K562 (cell line): ENCODE data around the gene ERAL1. TPM values are rescaled to one million over a fixed set of nuclear protein-coding genes. Genes with fewer than 3 reads are reported as not detected.

Experiments
- DIDO1 ChIP-seq: fragments of 450-650 bp; IDR thresholded peaks from 2 replicates; pipeline ENCODE4 v1.6.1; 2016; ENCODE audit warnings: low read depth, missing biosample characterization, missing genetic modification characterization
- HIVEP1 ChIP-seq: fragments of 250-450 bp; sonication (Bioruptor Pico); IDR thresholded peaks from 2 replicates; pipeline ENCODE4 v1.4.0; 2020; ENCODE audit warnings: mild to moderate bottlenecking
- NFE2L1 ChIP-seq: fragments of 450-650 bp; IDR thresholded peaks from 2 replicates; pipeline ENCODE4 v1.6.1; 2016; ENCODE audit warnings: missing genetic modification characterization, low read depth, mild to moderate bottlenecking, missing compliant biosample characterization, moderate library complexity, borderline replicate concordance
- NR2C2 ChIP-seq, 2 experiments: fragments of 200-800 bp in 1 of 2; sonication (Bioruptor generic) in 1 of 2; sonication (generic) in 1 of 2; formaldehyde crosslinking in 1 of 2; IDR thresholded peaks; 2 replicates each; pipeline versions ENCODE4 v1.6.1 to v1.8.0; 2016 to 2022; ENCODE audit warnings: mild to moderate bottlenecking in 1 of 2, missing compliant biosample characterization in 1 of 2, missing genetic modification characterization in 1 of 2, missing genetic modification reagents in 1 of 2
- POLR2B ChIP-seq: fragments of 450-650 bp; IDR thresholded peaks from 2 replicates; pipeline ENCODE4 v1.6.1; 2018; ENCODE audit warnings: low read depth; ENCODE audit not compliant: partially characterized antibody
- SAFB2 ChIP-seq: fragments of 200-400 bp; formaldehyde crosslinking; IDR thresholded peaks from 2 replicates; pipeline ENCODE4 v1.6.1; 2018; ENCODE audit warnings: borderline replicate concordance, low read length, low read depth, moderate library complexity; ENCODE audit not compliant: severe bottlenecking
- TEAD2 ChIP-seq: fragments of 450-650 bp; IDR thresholded peaks from 2 replicates; pipeline ENCODE4 v1.6.1; 2016; ENCODE audit warnings: missing genetic modification characterization, control low read depth, missing compliant biosample characterization
- YY1 ChIP-seq, 3 experiments: IDR thresholded peaks; 2 replicates each; pipeline ENCODE4 v1.6.1; 2011; ENCODE audit warnings: low read length in 2 of 3, mild to moderate bottlenecking in 2 of 3, moderate library complexity in 2 of 3, borderline replicate concordance in 1 of 3, control low read depth in 1 of 3, low read depth in 1 of 3; ENCODE audit not compliant: insufficient read depth in 3 of 3, insufficient replicate concordance in 2 of 3, control insufficient read depth in 1 of 3, insufficient read length in 1 of 3; ENCODE audit errors: extremely low read depth in 1 of 3
- ZNF121 ChIP-seq: sonication (generic); formaldehyde crosslinking; conservative IDR thresholded peaks from 2 replicates; pipeline ENCODE4 v1.8.0; 2022; ENCODE audit warnings: missing genetic modification reagents
- ZNF324 ChIP-seq: fragments of 250-450 bp; sonication (Bioruptor Pico); IDR thresholded peaks from 2 replicates; pipeline ENCODE4 v1.4.0; 2020; ENCODE audit warnings: mild to moderate bottlenecking
- ZNF384 ChIP-seq: IDR thresholded peaks from 2 replicates; pipeline ENCODE4 v1.6.1; 2012; ENCODE audit warnings: low read depth, low read length, improper control_type of control experiment
- polyA plus RNA-seq, 8 experiments: library from polyadenylated mRNA; depleted of rRNA in 4 of 8; stranded (reverse) in 5 of 8; unstranded in 3 of 8; fragments of >200 nt; fragmentation: Nextera tagmentation in 2 of 8; fragmentation: Illumina TruSeq in 1 of 8; extraction: Ambion mirVana in 2 of 8; extraction: Trizol in 1 of 8; gene quantifications; 2 replicates each; pipeline versions ENCODE4 v1.2.1 to v1.2.3, GENCODE V29; 2011 to 2014; ENCODE audit warnings: inconsistent platforms in 1 of 8, missing spikeins in 1 of 8
- total RNA-seq, 7 experiments: library from RNA; depleted of rRNA in 6 of 7; stranded (reverse); fragments of >200 nt in 6 of 7; fragmentation: Illumina TruSeq in 2 of 7; extraction: Trizol in 2 of 7; gene quantifications; 2 replicates each; pipeline versions ENCODE4 v1.2.1 to v1.2.3, GENCODE V29; 2011 to 2021; ENCODE audit warnings: low replicate concordance in 1 of 7
- TF ChIP-seq, protein P1 (sequence below): fragments of 250-450 bp; sonication (Bioruptor Pico); IDR thresholded peaks from 2 replicates; pipeline ENCODE4 v1.4.0; 2020; ENCODE audit warnings: mild to moderate bottlenecking, moderate library complexity
- TF ChIP-seq, protein P2 (sequence below): fragments of 450-650 bp; IDR thresholded peaks from 2 replicates; pipeline ENCODE4 v1.6.1; 2018; ENCODE audit not compliant: partially characterized antibody
- TF ChIP-seq, protein P3 (sequence below): sonication (generic); formaldehyde crosslinking; IDR thresholded peaks from 2 replicates; pipeline ENCODE4 v1.4.0; 2020; ENCODE audit warnings: mild to moderate bottlenecking, missing genetic modification reagents
- TF ChIP-seq, protein P4 (sequence below): fragments of 250-450 bp; sonication (Bioruptor Pico); IDR thresholded peaks from 2 replicates; pipeline ENCODE4 v1.8.0; 2022; ENCODE audit warnings: moderate library complexity, mild to moderate bottlenecking, inconsistent platforms

Gene ERAL1
- total and polyA plus RNA-seq, 9 of the 15 experiments (the other 6 are each of a cell fraction or from before 2014, with no cell fraction given): 37.5 to 351 (median 106) TPM

DNA sequence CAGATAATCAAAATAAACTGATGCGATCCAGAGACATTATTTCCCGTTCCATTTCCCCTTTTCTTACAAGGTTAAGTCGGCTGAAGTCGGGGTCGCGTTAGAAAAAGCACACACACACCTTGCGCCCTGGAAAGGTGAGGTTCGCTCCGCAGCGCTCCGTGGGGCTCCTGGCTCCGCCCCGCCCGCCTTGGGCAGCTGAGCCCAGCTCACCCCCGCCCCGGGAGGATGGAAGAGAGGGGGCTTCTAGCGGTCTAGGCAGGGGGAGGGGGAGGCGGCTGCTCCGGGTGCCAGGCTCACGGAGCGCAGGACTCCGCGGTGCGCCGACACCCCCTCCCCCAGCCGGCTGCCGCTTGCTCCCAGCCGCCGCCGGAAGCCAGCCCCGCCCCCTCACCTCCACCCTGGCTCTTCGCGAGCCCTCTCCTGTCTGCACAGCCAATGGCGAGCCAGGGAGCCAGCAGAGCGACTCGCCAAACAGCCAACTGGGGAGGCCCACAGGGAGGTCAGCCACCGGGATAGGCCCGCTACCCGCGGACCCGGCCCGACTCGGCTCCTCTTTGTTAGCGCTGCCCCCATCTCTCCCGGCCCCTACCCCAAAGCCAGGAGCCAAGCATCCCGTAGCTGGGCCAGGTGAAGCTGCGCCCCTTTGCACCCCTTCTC lies 42.6 kb upstream of the ERAL1 start (continued):
- TF ChIP-seq, protein P1, sequence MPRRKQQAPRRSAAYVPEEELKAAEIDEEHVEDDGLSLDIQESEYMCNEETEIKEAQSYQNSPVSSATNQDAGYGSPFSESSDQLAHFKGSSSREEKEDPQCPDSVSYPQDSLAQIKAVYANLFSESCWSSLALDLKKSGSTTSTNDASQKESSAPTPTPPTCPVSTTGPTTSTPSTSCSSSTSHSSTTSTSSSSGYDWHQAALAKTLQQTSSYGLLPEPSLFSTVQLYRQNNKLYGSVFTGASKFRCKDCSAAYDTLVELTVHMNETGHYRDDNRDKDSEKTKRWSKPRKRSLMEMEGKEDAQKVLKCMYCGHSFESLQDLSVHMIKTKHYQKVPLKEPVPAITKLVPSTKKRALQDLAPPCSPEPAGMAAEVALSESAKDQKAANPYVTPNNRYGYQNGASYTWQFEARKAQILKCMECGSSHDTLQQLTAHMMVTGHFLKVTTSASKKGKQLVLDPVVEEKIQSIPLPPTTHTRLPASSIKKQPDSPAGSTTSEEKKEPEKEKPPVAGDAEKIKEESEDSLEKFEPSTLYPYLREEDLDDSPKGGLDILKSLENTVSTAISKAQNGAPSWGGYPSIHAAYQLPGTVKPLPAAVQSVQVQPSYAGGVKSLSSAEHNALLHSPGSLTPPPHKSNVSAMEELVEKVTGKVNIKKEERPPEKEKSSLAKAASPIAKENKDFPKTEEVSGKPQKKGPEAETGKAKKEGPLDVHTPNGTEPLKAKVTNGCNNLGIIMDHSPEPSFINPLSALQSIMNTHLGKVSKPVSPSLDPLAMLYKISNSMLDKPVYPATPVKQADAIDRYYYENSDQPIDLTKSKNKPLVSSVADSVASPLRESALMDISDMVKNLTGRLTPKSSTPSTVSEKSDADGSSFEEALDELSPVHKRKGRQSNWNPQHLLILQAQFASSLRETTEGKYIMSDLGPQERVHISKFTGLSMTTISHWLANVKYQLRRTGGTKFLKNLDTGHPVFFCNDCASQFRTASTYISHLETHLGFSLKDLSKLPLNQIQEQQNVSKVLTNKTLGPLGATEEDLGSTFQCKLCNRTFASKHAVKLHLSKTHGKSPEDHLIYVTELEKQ (CRISPR knock-in tag): no peak
- no peak for TF ChIP-seq HIVEP1 (CRISPR knock-in tag)
- no peak for TF ChIP-seq POLR2B
- TF ChIP-seq, protein P2, sequence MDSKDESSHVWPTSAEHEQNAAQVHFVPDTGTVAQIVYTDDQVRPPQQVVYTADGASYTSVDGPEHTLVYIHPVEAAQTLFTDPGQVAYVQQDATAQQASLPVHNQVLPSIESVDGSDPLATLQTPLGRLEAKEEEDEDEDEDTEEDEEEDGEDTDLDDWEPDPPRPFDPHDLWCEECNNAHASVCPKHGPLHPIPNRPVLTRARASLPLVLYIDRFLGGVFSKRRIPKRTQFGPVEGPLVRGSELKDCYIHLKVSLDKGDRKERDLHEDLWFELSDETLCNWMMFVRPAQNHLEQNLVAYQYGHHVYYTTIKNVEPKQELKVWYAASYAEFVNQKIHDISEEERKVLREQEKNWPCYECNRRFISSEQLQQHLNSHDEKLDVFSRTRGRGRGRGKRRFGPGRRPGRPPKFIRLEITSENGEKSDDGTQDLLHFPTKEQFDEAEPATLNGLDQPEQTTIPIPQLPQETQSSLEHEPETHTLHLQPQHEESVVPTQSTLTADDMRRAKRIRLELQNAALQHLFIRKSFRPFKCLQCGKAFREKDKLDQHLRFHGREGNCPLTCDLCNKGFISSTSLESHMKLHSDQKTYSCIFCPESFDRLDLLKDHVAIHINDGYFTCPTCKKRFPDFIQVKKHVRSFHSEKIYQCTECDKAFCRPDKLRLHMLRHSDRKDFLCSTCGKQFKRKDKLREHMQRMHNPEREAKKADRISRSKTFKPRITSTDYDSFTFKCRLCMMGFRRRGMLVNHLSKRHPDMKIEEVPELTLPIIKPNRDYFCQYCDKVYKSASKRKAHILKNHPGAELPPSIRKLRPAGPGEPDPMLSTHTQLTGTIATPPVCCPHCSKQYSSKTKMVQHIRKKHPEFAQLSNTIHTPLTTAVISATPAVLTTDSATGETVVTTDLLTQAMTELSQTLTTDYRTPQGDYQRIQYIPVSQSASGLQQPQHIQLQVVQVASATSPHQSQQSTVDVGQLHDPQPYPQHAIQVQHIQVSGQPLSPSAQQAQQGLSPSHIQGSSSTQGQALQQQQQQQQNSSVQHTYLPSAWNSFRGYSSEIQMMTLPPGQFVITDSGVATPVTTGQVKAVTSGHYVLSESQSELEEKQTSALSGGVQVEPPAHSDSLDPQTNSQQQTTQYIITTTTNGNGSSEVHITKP: no peak
- TF ChIP-seq ZNF324 (CRISPR knock-in tag): no peak
- no peak for TF ChIP-seq ZNF121 (CRISPR knock-in tag)
- TF ChIP-seq, protein P3, sequence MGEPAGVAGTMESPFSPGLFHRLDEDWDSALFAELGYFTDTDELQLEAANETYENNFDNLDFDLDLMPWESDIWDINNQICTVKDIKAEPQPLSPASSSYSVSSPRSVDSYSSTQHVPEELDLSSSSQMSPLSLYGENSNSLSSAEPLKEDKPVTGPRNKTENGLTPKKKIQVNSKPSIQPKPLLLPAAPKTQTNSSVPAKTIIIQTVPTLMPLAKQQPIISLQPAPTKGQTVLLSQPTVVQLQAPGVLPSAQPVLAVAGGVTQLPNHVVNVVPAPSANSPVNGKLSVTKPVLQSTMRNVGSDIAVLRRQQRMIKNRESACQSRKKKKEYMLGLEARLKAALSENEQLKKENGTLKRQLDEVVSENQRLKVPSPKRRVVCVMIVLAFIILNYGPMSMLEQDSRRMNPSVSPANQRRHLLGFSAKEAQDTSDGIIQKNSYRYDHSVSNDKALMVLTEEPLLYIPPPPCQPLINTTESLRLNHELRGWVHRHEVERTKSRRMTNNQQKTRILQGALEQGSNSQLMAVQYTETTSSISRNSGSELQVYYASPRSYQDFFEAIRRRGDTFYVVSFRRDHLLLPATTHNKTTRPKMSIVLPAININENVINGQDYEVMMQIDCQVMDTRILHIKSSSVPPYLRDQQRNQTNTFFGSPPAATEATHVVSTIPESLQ (CRISPR knock-in tag): no peak
- no peak for TF ChIP-seq TEAD2 (tag)
- TF ChIP-seq ZNF384: no peak
- no peak for TF ChIP-seq NFE2L1
- TF ChIP-seq DIDO1 (tag): no peak
- TF ChIP-seq, protein P4, sequence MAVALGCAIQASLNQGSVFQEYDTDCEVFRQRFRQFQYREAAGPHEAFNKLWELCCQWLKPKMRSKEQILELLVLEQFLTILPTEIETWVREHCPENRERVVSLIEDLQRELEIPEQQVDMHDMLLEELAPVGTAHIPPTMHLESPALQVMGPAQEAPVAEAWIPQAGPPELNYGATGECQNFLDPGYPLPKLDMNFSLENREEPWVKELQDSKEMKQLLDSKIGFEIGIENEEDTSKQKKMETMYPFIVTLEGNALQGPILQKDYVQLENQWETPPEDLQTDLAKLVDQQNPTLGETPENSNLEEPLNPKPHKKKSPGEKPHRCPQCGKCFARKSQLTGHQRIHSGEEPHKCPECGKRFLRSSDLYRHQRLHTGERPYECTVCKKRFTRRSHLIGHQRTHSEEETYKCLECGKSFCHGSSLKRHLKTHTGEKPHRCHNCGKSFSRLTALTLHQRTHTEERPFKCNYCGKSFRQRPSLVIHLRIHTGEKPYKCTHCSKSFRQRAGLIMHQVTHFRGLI (CRISPR knock-in tag): no peak
- no peak for TF ChIP-seq SAFB2
- TF ChIP-seq NR2C2 (CRISPR knock-in tag; IDR thresholded peaks at IDR 0.05): no peak
- peak; percentile 93 for TF ChIP-seq NR2C2 (tag; IDR thresholded peaks at IDR 0.05)
- peak in 1 of 3 experiments; percentile 51 for TF ChIP-seq YY1 (IDR thresholded peaks at IDR 0.05; ENCODE audit: borderline replicate concordance in 1 of 3, control insufficient read depth in 1 of 3, extremely low read depth in 1 of 3, insufficient read depth in 3 of 3, insufficient read length in 1 of 3, insufficient replicate concordance in 2 of 3, low read depth in 1 of 3, low read length in 2 of 3)
